HepG2 (cell line): ENCODE measurements around the gene RASL10A. TPM values are rescaled to one million over a fixed set of nuclear protein-coding genes. Genes with fewer than 3 reads are reported as not detected.

Experiments used
- ATF6 ChIP-seq: sonication (generic); formaldehyde crosslinking; conservative IDR thresholded peaks from 2 replicates; pipeline ENCODE4 v1.4.0; 2020; ENCODE audit warnings: missing genetic modification reagents
- ATF7-NPFF ChIP-seq: sonication (generic); formaldehyde crosslinking; IDR thresholded peaks from 2 replicates; pipeline ENCODE4 v1.8.1; 2023; ENCODE audit warnings: mild to moderate bottlenecking, low read depth, missing genetic modification reagents, moderate library complexity
- ELF3 ChIP-seq: IDR thresholded peaks from 2 replicates; pipeline ENCODE4 v1.6.1; 2016; ENCODE audit warnings: missing genetic modification reagents, missing compliant biosample characterization
- FOXP4 ChIP-seq: sonication (generic); formaldehyde crosslinking; IDR thresholded peaks from 2 replicates; pipeline ENCODE4 v1.4.0; 2020; ENCODE audit warnings: missing genetic modification reagents
- IRF1 ChIP-seq: sonication (generic); formaldehyde crosslinking; IDR thresholded peaks from 2 replicates; pipeline ENCODE4 v1.4.0; 2020; ENCODE audit warnings: low read depth, mild to moderate bottlenecking, missing genetic modification reagents
- JUND ChIP-seq: sonication (generic); formaldehyde crosslinking; IDR thresholded peaks from 2 replicates; pipeline ENCODE4 v1.8.0; 2022; ENCODE audit warnings: mild to moderate bottlenecking, missing genetic modification reagents
- KLF9 ChIP-seq: IDR thresholded peaks from 2 replicates; pipeline ENCODE4 v1.6.1; 2016; ENCODE audit warnings: low read depth
- KMT2A ChIP-seq: sonication (generic); formaldehyde crosslinking; IDR thresholded peaks from 2 replicates; pipeline ENCODE4 v1.4.0; 2020; ENCODE audit warnings: missing genetic modification reagents
- NR0B2 ChIP-seq: sonication (generic); formaldehyde crosslinking; IDR thresholded peaks from 2 replicates; pipeline ENCODE4 v1.4.0; 2020; ENCODE audit warnings: mild to moderate bottlenecking, missing genetic modification reagents
- PCBP1 ChIP-seq: fragments of 200-400 bp; formaldehyde crosslinking; IDR thresholded peaks from 2 replicates; pipeline ENCODE4 v1.6.1; 2017; ENCODE audit warnings: mild to moderate bottlenecking, low read depth, low read length, borderline replicate concordance
- RBM22 ChIP-seq: fragments of 200-400 bp; formaldehyde crosslinking; optimal IDR thresholded peaks from 2 replicates; pipeline ENCODE3; 2017; ENCODE audit warnings: mild to moderate bottlenecking, low read length, moderate library complexity
- RFX5 ChIP-seq: IDR thresholded peaks from 2 replicates; pipeline ENCODE4 v1.6.1; 2011; ENCODE audit warnings: low read depth, low read length, improper control_type of control experiment
- SOX13 ChIP-seq, 3 experiments: fragments of 450-650 bp in 1 of 3; sonication (generic) in 1 of 3; formaldehyde crosslinking in 1 of 3; IDR thresholded peaks in 2 of 3; conservative IDR thresholded peaks in 1 of 3; 2 replicates each; pipeline versions ENCODE4 v1.5.0 to v1.6.1; 2016 to 2020; ENCODE audit warnings: antibody characterized with exemption in 1 of 3, mild to moderate bottlenecking in 1 of 3, missing compliant biosample characterization in 1 of 3, missing genetic modification reagents in 1 of 3, moderate library complexity in 1 of 3
- TCF7L2 ChIP-seq: IDR thresholded peaks from 2 replicates; pipeline ENCODE4 v1.6.1; 2011; ENCODE audit warnings: mild to moderate bottlenecking, low read depth, low read length, moderate library complexity
- ZBTB21 ChIP-seq: sonication (generic); formaldehyde crosslinking; IDR thresholded peaks from 2 replicates; pipeline ENCODE4 v1.4.0; 2020; ENCODE audit warnings: missing genetic modification reagents
- ZNF33B ChIP-seq: sonication (generic); formaldehyde crosslinking; IDR thresholded peaks from 2 replicates; pipeline ENCODE4 v1.5.1; 2020; ENCODE audit warnings: mild to moderate bottlenecking, missing genetic modification reagents
- ZNF441 ChIP-seq: sonication (generic); formaldehyde crosslinking; IDR thresholded peaks from 2 replicates; pipeline ENCODE4 v1.7.0; 2021; ENCODE audit warnings: missing genetic modification reagents, borderline replicate concordance
- polyA plus RNA-seq, 8 experiments: library from polyadenylated mRNA; depleted of rRNA in 3 of 8; stranded (reverse) in 7 of 8; unstranded in 1 of 8; fragments of >200 nt; fragmentation: Illumina TruSeq in 4 of 8; extraction: Trizol in 4 of 8; gene quantifications; 2 replicates each; pipeline versions ENCODE4 v1.2.1 to v1.2.3, GENCODE V29; 2011 to 2016; ENCODE audit warnings: low read depth in 4 of 8, missing spikeins in 1 of 8, mixed read lengths in 1 of 8; ENCODE audit not compliant: insufficient read depth in 1 of 8
- total RNA-seq, 5 experiments: library from RNA; depleted of rRNA; stranded (reverse); fragments of >200 nt; fragmentation: Illumina TruSeq; extraction: Trizol; gene quantifications; 2 replicates each; pipeline ENCODE4 v1.2.3, GENCODE V29; 2016; ENCODE audit warnings: low read depth in 1 of 5
- TF ChIP-seq, protein P1 (sequence below): sonication (generic); formaldehyde crosslinking; IDR thresholded peaks from 2 replicates; pipeline ENCODE4 v1.5.1; 2020; ENCODE audit warnings: mild to moderate bottlenecking, missing genetic modification reagents, moderate library complexity
- TF ChIP-seq, protein P2 (sequence below): IDR thresholded peaks from 2 replicates; pipeline ENCODE4 v1.6.1; 2016; ENCODE audit warnings: mild to moderate bottlenecking

The RASL10A gene
- total and polyA plus RNA-seq, 2 of the 13 experiments (the other 11 are each of a cell fraction or from before 2014, with no cell fraction given): 0.05 to 0.22 TPM

GRCh38 chr22:29342177-29342576 is 26.7 kb upstream of the RASL10A start (continued):
- TF ChIP-seq, protein P1, sequence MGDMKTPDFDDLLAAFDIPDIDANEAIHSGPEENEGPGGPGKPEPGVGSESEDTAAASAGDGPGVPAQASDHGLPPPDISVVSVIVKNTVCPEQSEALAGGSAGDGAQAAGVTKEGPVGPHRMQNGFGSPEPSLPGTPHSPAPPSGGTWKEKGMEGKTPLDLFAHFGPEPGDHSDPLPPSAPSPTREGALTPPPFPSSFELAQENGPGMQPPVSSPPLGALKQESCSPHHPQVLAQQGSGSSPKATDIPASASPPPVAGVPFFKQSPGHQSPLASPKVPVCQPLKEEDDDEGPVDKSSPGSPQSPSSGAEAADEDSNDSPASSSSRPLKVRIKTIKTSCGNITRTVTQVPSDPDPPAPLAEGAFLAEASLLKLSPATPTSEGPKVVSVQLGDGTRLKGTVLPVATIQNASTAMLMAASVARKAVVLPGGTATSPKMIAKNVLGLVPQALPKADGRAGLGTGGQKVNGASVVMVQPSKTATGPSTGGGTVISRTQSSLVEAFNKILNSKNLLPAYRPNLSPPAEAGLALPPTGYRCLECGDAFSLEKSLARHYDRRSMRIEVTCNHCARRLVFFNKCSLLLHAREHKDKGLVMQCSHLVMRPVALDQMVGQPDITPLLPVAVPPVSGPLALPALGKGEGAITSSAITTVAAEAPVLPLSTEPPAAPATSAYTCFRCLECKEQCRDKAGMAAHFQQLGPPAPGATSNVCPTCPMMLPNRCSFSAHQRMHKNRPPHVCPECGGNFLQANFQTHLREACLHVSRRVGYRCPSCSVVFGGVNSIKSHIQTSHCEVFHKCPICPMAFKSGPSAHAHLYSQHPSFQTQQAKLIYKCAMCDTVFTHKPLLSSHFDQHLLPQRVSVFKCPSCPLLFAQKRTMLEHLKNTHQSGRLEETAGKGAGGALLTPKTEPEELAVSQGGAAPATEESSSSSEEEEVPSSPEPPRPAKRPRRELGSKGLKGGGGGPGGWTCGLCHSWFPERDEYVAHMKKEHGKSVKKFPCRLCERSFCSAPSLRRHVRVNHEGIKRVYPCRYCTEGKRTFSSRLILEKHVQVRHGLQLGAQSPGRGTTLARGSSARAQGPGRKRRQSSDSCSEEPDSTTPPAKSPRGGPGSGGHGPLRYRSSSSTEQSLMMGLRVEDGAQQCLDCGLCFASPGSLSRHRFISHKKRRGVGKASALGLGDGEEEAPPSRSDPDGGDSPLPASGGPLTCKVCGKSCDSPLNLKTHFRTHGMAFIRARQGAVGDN (CRISPR knock-in tag): peak; percentile 52; the same call in 1 of the 2 replicates
- TF ChIP-seq PCBP1: no peak
- no peak for TF ChIP-seq JUND (CRISPR knock-in tag)
- no peak for TF ChIP-seq ZNF33B (CRISPR knock-in tag)
- no peak for TF ChIP-seq RFX5
- no peak for TF ChIP-seq ZBTB21 (CRISPR knock-in tag)
- TF ChIP-seq TCF7L2: no peak
- no peak for TF ChIP-seq ATF7-NPFF (CRISPR knock-in tag)
- TF ChIP-seq, protein P2, sequence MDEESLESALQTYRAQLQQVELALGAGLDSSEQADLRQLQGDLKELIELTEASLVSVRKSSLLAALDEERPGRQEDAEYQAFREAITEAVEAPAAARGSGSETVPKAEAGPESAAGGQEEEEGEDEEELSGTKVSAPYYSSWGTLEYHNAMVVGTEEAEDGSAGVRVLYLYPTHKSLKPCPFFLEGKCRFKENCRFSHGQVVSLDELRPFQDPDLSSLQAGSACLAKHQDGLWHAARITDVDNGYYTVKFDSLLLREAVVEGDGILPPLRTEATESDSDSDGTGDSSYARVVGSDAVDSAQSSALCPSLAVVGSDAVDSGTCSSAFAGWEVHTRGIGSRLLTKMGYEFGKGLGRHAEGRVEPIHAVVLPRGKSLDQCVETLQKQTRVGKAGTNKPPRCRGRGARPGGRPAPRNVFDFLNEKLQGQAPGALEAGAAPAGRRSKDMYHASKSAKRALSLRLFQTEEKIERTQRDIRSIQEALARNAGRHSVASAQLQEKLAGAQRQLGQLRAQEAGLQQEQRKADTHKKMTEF: 0 out of 2 replicates have a peak, but pooled peaks have one; percentile 20
- no peak for TF ChIP-seq RBM22
- TF ChIP-seq KMT2A (CRISPR knock-in tag): no peak
- TF ChIP-seq SOX13 (IDR thresholded peaks at IDR 0.05): no peak
- TF ChIP-seq SOX13 (CRISPR knock-in tag; conservative IDR thresholded peaks at IDR 0.05 in 1 of 2, IDR thresholded peaks at IDR 0.05 in 1 of 2): no peak
- TF ChIP-seq ZNF441: no peak
- no peak for TF ChIP-seq ATF6
- no peak for TF ChIP-seq KLF9 (CRISPR knock-in tag)
- no peak for TF ChIP-seq IRF1 (CRISPR knock-in tag)
- 0 out of 2 replicates have a peak, but pooled peaks have one; percentile 37 for TF ChIP-seq ELF3 (CRISPR knock-in tag)
- no peak for TF ChIP-seq FOXP4 (CRISPR knock-in tag)
- TF ChIP-seq NR0B2: no peak
